HK-2 (cell line): Measurements from ENCODE around the gene C2orf92.
"Not testable (repeated sequence)": the region's sequence is repeated elsewhere in the genome, so short reads cannot be mapped to it uniquely, and the experiment has no call there.

Experiments used
- DNase-seq: peaks from one replicate; pipeline ENCODE4 v3.0.0-alpha.2; 2018; ENCODE audit not compliant: unreplicated experiment

The C2orf92 gene

GRCh38 chr2:97660044-97660774 lies 9.3 kb upstream of the C2orf92 start:
- no peak for DNase-seq

DNA sequence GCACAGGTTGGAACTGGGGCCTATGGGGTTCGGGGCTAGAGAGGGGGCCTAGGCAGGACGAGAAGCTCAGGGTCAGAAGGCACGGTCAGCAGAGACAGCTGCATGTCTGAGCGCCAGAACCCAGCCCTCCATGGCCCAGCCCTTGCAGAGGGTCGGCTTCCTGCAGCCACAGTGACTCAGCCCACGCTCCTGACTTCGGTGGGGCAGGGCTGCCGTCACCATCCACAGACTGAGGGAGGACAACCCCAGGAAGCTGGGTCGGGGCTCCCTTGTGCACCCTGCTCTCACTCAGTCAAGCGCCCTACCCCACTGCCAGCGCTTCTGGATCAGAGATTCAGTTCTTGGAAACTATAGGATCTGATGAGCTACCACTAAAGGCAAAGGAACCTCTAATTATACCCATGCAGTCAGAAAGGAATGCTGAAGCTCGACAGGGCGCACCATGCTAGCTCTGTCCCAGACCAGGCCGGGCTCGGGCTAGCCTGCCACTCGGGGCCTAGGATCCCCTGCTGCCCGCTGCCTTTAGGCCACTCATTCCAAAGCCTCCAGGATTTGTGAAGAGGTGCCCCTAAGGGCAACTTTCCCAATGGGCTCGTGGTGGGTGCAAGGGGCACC lies 8.6 kb upstream of the C2orf92 start:
- DNase-seq = peak; percentile 24

GRCh38 chr2:97661927-97662326 lies 7.6 kb upstream of the C2orf92 start:
- DNase-seq = no peak

DNA sequence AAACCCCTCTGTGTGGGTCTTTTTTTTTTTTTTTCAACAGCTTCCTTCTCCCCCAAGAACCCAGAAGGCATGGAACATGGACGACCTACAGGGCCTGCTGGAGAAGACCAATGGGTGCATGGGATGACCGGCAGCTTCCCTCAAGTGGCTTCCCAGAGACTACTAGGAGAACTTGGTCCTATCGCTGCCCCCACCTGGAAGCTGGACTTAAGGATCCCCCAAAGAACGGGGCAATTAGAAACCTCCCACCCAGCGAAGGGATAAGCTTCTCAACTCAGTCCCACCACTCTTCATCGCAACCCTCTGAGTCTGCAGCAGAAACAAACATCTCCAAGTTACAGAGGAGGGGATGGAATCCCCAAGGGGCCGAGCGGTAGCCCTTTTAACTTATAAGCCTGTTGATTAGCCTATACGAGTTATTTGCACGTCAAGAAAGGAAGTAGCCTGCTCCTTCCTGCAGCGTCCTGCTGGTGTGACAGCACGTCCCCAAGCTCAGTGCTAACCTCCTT lies 7.1 kb upstream of the C2orf92 start:
- DNase-seq = no peak

- peak; percentile 79 for DNase-seq
Observed at GRCh38 chr2:97662895-97663625, 6.5 kb upstream of the C2orf92 start.

- no peak for DNase-seq
Observed at GRCh38 chr2:97663626-97663961, 5.9 kb upstream of the C2orf92 start.

GRCh38 chr2:97663962-97664635 lies 5.4 kb upstream of the C2orf92 start, which contains the start of gene ACTR1B:
ACTR1B (minus strand) TSS chr2:97664044; CDS start chr2:97663890, 154 bp downstream.
- peak; percentile 99 for DNase-seq

DNA sequence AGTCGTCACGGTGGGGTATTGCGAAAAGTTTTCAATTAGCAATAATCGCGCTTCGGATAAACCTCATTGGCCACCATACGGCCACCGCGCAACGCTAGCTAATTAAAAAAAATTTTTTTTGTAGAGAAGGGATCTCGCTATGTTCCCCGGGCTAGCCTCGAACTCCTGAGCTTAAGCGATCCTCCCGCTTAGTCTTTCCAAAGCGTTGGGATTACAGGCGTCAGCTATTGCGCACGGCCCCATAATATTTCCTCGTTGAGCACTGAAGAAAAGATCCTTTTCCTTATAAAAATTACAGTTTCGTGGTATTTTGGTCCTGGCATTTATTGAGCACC lies 4.9 kb upstream of the C2orf92 start:
- DNase-seq = no peak

- DNase-seq = no peak
Observed at GRCh38 chr2:97670471-97670870, 958 bp downstream of the C2orf92 start.

DNA sequence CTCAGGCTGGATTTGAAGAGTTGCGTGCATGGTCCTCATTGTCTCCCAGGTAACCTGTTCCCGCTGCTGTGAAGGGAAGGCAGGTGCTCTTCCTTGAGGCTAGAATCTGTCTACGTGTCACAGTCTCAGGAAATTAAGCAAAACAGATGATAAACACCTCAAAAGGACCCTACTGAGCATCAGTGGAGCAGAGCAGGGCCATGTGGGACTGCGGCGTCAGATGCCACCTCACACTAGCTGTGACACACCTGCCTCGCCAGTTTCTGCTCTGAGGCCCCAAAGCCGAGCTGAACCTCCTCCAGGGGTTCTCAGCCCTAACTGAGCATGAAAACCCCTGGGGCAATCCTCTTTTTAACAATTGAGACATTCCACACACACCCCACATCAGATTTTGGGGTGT lies 2.0 kb downstream of the C2orf92 start:
- no peak for DNase-seq

GRCh38 chr2:97672606-97673140 lies 3.2 kb downstream of the C2orf92 start:
- not testable (repeated sequence) for DNase-seq

GRCh38 chr2:97673182-97673914 lies 3.8 kb downstream of the C2orf92 start:
- DNase-seq = no peak

- no peak for DNase-seq
Observed at GRCh38 chr2:97673915-97674283, 4.4 kb downstream of the C2orf92 start.

GRCh38 chr2:97675430-97676113 lies 6.1 kb downstream of the C2orf92 start:
- no peak for DNase-seq

DNA sequence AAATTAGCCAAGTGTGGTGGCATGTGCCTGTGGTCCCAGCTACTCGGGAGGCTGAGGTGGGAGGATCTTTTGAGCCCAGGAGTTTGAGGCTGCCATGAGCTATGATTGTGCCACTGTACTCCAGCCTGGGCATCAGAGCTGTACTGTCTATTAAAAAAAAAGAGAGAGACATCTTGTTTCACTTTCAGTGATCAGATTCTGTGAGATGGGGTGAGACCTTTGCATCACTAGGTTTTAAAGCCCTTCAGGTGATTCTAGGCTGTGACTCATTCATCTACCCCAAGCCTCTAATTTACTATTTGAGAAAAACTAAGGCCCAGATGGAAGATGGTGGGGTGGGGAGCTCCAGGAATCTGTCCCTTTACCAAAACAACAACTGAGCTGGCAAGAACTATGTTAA lies 7.1 kb downstream of the C2orf92 start:
- no peak for DNase-seq

DNA sequence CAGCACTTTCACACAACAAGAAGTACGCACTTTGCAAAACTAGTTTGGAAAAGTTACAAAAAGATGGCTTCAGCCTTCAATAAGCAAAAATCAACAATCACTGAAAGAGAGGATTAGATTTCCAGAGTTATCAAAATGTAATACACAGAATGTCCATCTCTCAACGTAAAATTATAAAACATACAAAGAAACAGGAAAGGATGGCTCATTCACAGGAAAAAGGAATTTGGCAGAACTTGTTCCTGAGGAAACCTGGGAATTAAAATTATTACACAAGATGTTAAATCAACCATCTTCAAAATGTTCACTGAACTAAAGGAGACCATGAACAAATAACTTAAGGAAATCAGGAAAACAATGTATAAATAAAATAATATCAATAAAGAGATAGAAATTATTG lies 8.0 kb downstream of the C2orf92 start:
- DNase-seq = no peak

DNA sequence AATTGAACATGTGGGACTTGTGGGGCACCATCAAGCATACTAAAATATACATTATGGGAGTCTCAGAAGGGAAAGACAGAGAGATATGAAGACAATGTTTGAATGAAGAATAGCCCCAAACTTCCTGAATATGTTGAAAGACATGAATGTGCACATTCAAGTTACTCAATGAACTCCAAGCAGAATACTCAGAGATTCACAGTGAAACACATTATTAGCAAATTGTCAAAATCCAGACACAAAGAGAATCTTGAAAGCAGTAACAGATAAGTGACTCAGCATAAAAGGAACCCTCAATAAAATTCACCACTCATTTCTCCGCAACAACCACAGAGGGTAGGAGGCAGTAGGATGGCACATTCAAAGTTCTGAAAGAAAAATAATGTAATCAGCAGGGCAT lies 8.8 kb downstream of the C2orf92 start:
- no peak for DNase-seq

- DNase-seq = not testable (repeated sequence)
Observed at GRCh38 chr2:97687235-97687634, 17.7 kb downstream of the C2orf92 start.

DNA sequence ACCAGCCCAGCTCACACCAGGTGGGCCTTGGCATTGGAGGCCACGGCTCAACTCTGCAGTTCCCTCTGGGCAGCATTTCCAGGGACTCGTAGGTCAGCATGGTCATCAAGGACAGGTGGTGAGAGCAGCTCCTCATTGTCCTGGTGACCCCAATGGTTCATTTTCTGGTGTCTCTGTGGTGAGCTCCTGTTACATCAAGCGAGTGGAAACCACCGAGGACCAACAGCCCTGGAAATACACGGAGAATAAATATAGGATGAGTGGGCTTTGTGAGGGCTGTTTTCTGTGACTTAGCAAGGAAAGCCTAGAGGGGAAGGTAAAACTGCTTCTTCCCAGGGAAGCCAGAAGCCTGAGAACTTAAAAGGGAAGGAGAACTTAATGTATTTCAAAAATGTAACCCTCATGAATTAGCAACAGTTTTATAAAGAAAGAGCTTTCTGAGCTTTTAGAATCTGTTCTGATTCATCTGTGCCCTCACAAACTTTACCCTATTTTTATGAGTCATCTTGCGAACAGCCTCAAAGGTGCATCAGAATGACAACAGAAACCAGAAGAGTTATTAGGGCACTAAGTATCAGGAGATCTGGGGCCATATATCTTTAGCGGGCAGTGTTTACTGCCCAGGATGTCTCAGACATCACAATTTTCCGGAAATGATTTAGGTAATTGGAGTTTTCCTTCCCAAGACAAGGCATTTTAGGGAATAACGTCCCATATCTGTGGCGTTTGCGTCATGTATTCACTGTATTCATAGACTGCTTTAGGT lies 18.7 kb downstream of the C2orf92 start:
- no peak for DNase-seq

- DNase-seq = no peak
Observed at GRCh38 chr2:97691166-97691565, 21.7 kb downstream of the C2orf92 start.
